Left cardiac atrium (tissue), 4 donors: ENCODE data around the gene IRF5. TPM values are rescaled to one million over a fixed set of nuclear protein-coding genes. Genes with fewer than 3 reads are reported as not detected.
A peak's percentile ranks its signal among the peaks of the same experiment; 100 is the strongest.

Source experiments
- ATAC-seq, 2 donors: fragments of 200-7000 bp; cut with Tn5 transposase; one replicate each; pipeline ENCODE4 v1.9.1; 2020; ENCODE audit warnings: mild to moderate bottlenecking in 2 of 2, moderate library complexity in 2 of 2
- DNase-seq: peaks from one replicate; pipeline ENCODE4 v3.0.0-alpha.2; 2020
- intact Hi-C, 2 donors: fragments of 100-400 bp; cut with DNase I; formaldehyde crosslinking; loops; one replicate each; pipeline versions ENCODE4 v1.14.1 to v1.15.1; 2022 to 2023
- total RNA-seq, 2 donors: library from RNA; stranded (reverse); fragmentation: NEBNext Ultra II Directional; extraction: Animal tissue kit (Norgen Biotek cat#: 25700); gene quantifications; one replicate each; pipeline ENCODE4 v1.2.1, GENCODE V29; 2021
- donor health status: DM: no; HTN: yes; CAD: no.
- donor health status: DM: no; HTN: yes; CAD: no; lungs with severe emphysema.
- donor health status: DM: yes; HTN: yes; CAD: no.
- donor health status: Dilated cardiomyopathy.

Gene IRF5
- total RNA-seq, 2 donors from 2014 or later, result 4.6 to 5.6 TPM

- intact Hi-C loops, result no loop called here
- DNase-seq (no peak), ATAC-seq (no peak)
Observed at GRCh38 chr7:128918016-128918665, 19.6 kb upstream of the IRF5 start.

- intact Hi-C loops, result no loop called here
- DNase-seq (no peak), ATAC-seq (no peak)
Observed at GRCh38 chr7:128919241-128919640, 18.5 kb upstream of the IRF5 start.

DNA sequence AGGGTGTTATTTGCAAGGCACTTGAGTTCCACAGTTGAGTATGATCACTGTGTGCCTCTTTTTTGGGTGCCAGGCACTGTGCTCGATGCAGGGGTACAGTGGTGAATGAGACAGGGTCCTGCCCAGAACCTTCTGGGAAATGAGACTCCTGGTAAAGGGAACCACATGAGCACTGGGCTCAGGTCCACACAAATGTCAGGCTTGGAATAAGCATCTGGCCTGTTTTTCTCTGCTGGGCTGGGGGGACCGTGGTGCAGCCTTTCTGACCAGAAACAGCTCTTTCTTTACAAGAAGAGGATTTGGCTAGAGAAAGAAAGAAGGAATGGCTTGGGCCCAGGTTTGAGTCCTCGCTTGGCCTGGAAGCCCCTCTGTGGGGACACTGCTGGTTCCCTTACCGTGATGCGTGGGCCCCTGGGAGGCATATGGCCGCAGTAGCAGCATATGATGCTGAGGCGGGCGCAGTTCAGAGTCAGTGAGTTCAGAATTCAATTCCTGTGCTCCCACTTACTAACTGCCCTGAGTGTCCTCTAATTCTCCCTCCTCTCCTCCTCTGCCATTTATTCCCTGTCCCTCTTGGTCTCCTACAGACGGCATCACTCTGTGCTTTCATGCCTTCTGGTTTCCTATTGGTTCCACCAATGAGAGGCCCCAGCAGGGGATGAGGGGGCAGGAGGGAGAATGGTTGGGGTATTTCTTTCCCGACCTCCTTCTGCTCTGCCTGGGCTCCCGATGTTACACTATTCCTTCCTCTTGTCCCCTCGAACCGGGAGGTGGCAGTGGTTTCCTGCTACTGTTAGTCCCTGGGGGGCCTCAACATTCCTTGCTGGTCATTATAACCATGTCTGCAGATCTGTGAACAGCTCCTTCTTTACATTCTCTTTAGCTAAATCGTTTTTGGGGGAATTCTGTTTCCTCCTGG, 17.6 kb upstream of the IRF5 start:
- DNase-seq (peak; percentile 8), ATAC-seq (no peak)
- intact Hi-C loops, result no loop called here

DNA sequence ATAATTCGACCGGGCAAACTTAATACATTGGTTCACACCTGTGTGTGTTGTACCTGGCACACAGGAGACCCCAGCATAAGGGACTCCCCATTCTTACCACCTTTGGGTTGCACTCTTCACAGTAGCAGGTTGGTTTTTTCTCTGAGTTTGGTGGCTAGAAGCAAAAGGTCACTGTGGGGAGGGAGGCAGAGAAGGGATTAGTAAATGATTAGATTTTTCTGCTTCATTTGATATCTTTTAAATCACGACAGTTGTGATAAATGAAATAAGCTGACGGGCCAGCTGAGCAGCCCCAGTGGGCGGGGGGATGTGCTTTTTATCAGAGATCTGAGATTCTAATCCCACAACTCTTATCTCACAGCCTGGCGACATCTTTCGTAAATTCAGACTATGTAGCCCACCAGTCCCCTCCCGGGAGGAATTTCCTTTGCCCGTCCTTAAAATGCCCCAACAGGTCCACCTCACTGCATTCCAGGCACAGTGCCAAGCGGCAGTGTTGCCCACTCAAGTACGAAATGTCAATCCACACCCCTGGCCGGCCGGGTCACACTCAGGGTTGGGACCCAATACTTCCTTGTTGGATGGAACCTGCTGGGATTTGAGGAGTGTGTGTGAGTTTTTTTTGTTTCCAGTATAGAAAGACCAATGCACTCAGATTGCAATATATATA, 16.7 kb upstream of the IRF5 start:
- intact Hi-C loops, result no loop called here
- ATAC-seq (no peak), DNase-seq (peak; percentile 14)

GRCh38 chr7:128921866-128922440, 15.8 kb upstream of the IRF5 start:
- DNase-seq (no peak), ATAC-seq (no peak)
- intact Hi-C loops, result no loop called here

GRCh38 chr7:128922496-128923410, 15.0 kb upstream of the IRF5 start:
- DNase-seq (no peak), ATAC-seq (no peak)
- intact Hi-C loops, result no loop called here

DNA sequence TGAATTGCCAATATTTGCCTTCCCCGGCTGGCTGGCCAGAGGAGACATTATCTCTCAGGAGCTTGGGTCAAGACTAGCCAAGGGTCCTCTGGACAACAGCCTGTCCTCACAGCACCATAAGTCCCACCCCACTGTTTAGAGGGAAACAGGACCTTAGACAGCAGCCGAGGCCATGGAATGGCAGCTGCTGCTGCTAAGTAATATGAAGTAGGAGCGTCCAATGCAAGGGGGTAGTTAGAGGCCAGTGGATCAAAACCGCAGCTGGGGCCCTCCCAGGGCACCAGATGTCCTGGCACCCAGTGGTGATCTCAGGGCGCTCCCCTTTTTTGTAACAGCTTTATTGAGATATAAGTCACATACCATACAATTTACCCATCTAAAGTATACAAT, 14.3 kb upstream of the IRF5 start:
- intact Hi-C loops, result no loop called here
- DNase-seq (no peak), ATAC-seq (no peak)

DNA sequence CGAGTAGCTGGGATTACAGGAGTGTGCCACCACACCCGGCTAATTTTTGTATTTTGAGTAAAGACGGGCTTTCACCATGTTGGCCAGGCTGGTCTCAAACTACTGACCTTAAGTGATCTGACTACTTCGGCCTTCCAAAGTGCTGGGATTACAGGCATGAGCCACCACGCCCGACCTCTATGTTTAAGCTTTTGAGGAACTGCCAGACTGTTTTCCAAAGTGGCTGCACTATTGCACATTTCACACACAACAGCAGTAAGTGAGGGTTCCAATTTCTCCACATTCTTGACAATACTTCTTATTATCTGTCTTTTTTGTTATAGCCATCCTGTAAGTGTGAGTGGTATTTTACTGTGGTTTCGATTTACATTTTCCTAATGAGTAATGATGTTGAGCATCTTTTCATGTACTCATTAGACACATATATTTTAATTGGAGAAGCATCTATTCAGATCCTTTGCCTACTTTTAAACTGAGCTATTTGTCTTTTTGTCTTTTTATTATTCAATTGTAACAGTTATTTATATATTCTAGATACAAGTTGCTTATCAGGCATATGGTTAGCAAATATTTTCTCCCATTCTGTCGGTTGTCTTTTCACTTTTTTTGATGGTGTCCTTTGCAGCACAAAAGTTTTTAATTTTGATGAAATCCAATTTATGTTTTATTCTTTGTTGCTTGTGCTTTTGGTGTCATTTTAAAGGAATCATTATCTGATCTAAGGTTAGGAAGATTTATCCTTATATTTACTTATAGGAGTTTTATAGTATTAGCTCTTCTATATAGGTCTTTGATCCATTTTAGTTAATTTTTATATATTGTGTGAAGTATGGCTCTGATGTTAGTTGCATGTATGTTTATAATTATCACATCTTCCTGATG, 12.8 kb upstream of the IRF5 start:
- no peak for ATAC-seq
- DNase-seq, result no peak
- intact Hi-C loops, result no loop called here

GRCh38 chr7:128928159-128928813, 9.4 kb upstream of the IRF5 start:
- ATAC-seq (no peak), DNase-seq (no peak)
- intact Hi-C loops, result no loop called here

- intact Hi-C loops, result no loop called here
- DNase-seq (no peak), ATAC-seq (no peak)
Observed at GRCh38 chr7:128928882-128929788, 8.6 kb upstream of the IRF5 start.

GRCh38 chr7:128931190-128931798, 6.4 kb upstream of the IRF5 start:
- DNase-seq, result no peak
- ATAC-seq, result no peak

DNA sequence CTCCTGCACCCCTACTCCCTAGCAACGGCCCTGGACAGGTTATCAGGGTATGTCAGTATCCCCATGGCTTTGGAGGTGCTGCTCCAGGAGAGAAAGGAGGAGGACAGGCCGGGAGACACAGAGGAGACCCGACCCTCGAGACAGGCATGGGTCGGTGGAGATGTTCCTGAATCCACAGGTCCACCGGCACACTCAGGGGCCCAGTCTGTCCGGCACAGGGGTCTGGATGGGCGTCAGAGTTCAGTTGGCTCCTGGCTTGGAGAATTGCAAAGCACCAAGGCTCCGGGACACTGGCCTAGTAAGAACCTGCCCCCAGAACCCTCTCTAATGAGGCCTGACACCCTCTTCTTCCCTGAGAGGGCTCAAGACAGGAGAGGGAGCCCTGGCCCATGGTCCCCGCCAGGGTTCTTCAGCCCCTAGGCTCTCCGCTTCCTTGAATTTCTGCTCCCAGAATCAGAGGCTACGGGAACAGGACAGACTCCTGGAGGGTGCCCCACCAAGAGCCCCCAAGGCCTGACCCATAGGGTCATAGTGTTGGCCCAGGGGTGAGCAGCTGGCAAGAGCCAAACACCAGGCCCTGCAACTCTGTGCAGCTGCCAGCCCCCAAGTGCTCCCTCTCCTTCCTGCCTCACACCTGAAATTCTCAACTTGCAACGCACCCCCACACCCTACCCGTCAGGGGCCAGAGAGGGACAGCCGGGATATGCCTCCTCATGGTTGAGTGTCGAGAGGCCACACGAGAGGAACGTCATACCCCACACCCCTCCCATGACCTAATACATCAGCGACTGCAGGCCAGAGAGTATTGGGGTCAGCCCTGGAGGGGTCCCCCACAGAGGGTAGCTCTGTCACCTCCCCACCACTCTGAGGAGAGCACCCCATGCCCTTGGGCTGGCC, 5.5 kb upstream of the IRF5 start:
- DNase-seq (no peak), ATAC-seq (no peak)
- intact Hi-C loops, result no loop called here

More at GRCh38 chr7:128931190-128931798, 6.4 kb upstream of the IRF5 start:
- intact Hi-C loops, result no loop called here

DNA sequence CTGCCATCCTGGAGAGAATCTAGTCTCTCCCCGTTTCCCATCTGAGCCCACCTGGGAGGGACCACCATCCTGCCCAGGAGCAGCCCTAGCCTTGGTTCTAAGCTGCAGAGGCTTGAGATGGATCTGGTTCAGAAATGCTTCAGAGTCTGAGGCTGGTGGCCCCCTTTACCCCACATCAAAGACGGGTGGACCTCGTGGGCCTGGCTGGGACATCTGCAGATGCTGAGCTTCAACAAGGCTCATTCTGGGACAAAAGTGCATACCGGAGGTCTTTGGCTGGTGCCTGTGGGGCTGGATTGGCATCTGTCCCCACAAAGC, 4.9 kb upstream of the IRF5 start:
- ATAC-seq (no peak), DNase-seq (no peak)
- intact Hi-C loops, result no loop called here

DNA sequence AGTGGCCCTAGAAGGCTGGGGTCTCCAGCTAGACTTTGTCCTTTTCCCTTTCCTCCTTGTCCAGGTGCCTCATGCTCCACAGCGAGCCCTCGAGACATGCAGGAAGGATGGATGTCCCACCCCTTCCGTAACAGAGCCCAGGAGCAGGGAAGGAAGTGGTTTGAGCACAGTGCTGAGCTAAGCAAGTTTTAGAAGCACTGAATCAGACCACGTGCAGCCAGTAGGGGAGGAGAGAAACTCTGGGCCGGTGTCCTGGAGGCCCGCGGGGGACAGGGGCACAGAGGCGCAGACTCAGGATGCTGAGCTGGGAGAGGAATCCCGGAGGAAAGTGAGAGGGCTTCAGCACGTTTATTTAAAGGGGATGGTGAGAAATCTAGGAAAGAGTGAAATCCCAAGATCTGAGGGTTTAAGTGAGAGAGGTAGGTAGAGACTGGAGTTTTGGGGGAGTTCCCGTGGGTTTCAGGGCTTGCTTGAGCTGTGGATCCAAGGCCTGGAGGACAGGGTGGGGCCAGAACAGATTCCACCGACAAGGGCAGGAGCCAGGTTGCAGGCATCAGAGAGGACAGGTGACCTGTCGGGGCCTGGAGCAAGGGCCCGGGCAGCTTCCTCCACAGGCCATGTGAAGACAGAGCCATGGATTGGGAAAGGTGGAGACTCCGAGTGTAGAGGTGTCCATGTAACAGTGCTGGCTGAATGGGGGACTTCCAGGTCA, 4.4 kb upstream of the IRF5 start:
- no peak for DNase-seq
- ATAC-seq, result peak; percentile 44 to 55
- intact Hi-C loops, result no loop called here
